ENCODE data around the gene PCDHGA10.

DNA sequence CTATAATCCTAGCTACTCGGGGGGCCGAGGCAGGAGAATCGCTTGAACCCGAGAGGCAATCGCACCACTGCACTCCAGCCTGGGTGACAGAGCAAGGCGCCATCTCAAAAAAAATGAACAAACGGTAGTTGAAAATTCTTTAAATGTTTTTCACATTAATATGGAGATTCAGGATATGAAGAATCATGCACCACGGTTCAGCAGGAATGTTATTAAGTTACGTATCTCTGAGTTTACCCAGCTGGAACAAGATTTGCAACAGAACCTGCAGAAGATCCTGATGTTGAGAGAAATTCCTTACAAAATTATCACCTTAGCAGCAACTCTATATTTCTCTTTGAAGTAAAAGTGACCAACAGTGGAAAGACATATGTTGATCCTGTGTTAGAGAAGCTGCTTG, 27.6 kb downstream of the PCDHGA10 start:
- no peak for TF ChIP-seq TAF1 (IDR thresholded peaks at IDR 0.05; ENCODE audit: low read depth, low read length)
- TF ChIP-seq POLR2AphosphoS5 (IDR thresholded peaks at IDR 0.05; ENCODE audit: low read depth, low read length), result no peak
